Measurements from ENCODE around the gene CENPN.
A peak's percentile ranks its signal among the peaks of the same experiment; 100 is the strongest.

The CENPN gene

GRCh38 chr16:81026429-81026828 lies 19.4 kb downstream of the CENPN start:
- no peak for DNase-seq (ENCODE audit: low spot score)
- FAIRE-seq = no peak

GRCh38 chr16:81029930-81030604 lies 23.1 kb downstream of the CENPN start:
- DNase-seq (ENCODE audit: low spot score) = no peak
- no peak for FAIRE-seq

- FAIRE-seq (no peak), DNase-seq (ENCODE audit: low spot score) (peak; percentile 97)
Observed at GRCh38 chr16:81035398-81035974, 28.5 kb downstream of the CENPN start, which contains the start of gene ATMIN. ATMIN (plus strand) TSS chr16:81035842; CDS start chr16:81035871, 29 bp downstream.

GRCh38 chr16:81035975-81036750 lies 29.1 kb downstream of the CENPN start:
- DNase-seq (ENCODE audit: low spot score) = peak; percentile 58
- no peak for FAIRE-seq

- no peak for DNase-seq (ENCODE audit: low spot score)
- FAIRE-seq = no peak
Observed at GRCh38 chr16:81036751-81037350, 29.8 kb downstream of the CENPN start.

- DNase-seq (ENCODE audit: low spot score) = no peak
- FAIRE-seq = no peak
Observed at GRCh38 chr16:81040131-81040530, 33.1 kb downstream of the CENPN start.

GRCh38 chr16:81040842-81041241 lies 33.8 kb downstream of the CENPN start:
- FAIRE-seq (no peak), DNase-seq (ENCODE audit: low spot score) (no peak)

GRCh38 chr16:81041696-81042095 lies 34.7 kb downstream of the CENPN start:
- no peak for FAIRE-seq
- DNase-seq (ENCODE audit: low spot score) = no peak

GRCh38 chr16:81042821-81043220 lies 35.8 kb downstream of the CENPN start:
- FAIRE-seq (no peak), DNase-seq (ENCODE audit: low spot score) (no peak)

- no peak for DNase-seq (ENCODE audit: low spot score)
- no peak for FAIRE-seq
Observed at GRCh38 chr16:81053761-81054160, 46.7 kb downstream of the CENPN start.

- no peak for FAIRE-seq
- no peak for DNase-seq (ENCODE audit: low spot score)
Observed at GRCh38 chr16:81060576-81061306, 53.7 kb downstream of the CENPN start.

GRCh38 chr16:81061307-81061640 lies 54.3 kb downstream of the CENPN start:
- DNase-seq (ENCODE audit: low spot score) = no peak
- FAIRE-seq = no peak

- no peak for FAIRE-seq
Observed at GRCh38 chr16:81061871-81062608, 55.0 kb downstream of the CENPN start.

GRCh38 chr16:81066681-81067080 lies 59.7 kb downstream of the CENPN start:
- no peak for FAIRE-seq

More at GRCh38 chr16:81061871-81062608, 55.0 kb downstream of the CENPN start:
- no peak for DNase-seq (ENCODE audit: low spot score)

GRCh38 chr16:81067166-81067565 lies 60.2 kb downstream of the CENPN start:
- FAIRE-seq (no peak), DNase-seq (ENCODE audit: low spot score) (no peak)

More at GRCh38 chr16:81066681-81067080, 59.7 kb downstream of the CENPN start:
- no peak for DNase-seq (ENCODE audit: low spot score)

GRCh38 chr16:81069063-81069462 lies 62.0 kb downstream of the CENPN start:
- FAIRE-seq (no peak), DNase-seq (ENCODE audit: low spot score) (no peak)

- DNase-seq (ENCODE audit: low spot score) (no peak), FAIRE-seq (no peak)
Observed at GRCh38 chr16:81070979-81071378, 64.0 kb downstream of the CENPN start.

- DNase-seq (ENCODE audit: low spot score) (peak; percentile 27), FAIRE-seq (no peak)
Observed at GRCh38 chr16:81071805-81072204, 64.8 kb downstream of the CENPN start.

- FAIRE-seq = no peak
Observed at GRCh38 chr16:81073560-81074330, 66.7 kb downstream of the CENPN start.

GRCh38 chr16:81076566-81077075 lies 69.6 kb downstream of the CENPN start:
- DNase-seq (ENCODE audit: low spot score) (peak; percentile 88), FAIRE-seq (no peak)

More at GRCh38 chr16:81073560-81074330, 66.7 kb downstream of the CENPN start:
- DNase-seq (ENCODE audit: low spot score) = no peak
